Measurements from ENCODE around the gene DDC. TPM values are rescaled to one million over a fixed set of nuclear protein-coding genes. Genes with fewer than 3 reads are reported as not detected.

The DDC gene
- total RNA-seq, 4 donors from 2014 or later: 0.35 TPM; not detected in 3

DNA sequence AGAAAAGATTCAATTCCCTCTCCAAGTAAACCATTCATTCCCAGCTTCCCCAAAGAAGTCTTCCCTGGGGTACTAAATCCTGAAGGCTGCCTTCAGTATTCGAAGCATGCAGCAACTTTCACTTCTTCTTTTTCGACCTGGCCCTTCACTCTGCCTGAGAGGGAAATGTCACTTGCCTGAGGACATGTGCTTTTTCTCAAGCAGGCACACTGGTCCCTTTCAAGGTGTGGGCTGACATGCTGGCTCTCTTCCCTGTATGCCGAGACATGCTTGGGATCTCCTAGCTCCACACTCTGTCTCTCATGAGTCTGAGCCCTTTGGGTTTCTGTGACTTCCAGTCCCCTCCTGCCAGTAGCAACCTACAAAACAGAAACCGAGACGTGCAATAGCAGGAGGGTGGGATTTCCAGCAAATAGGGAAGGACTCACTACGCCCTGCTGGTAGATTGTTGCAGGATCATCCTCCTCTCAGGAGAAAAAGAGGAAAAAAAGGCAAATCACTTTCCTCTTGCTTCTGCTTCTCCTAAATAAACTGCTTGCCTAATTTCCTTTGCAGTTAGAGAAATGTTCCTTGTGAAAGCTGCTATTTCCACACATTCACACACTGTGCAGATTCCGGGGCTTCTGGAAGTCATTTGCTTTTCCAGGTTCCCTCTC is 148.6 kb downstream of the DDC start:
- 48 to 56% methylated on average over 5 to 7 of the region's 7 CpGs for WGBS, 2 donors
- intact Hi-C loops (cut with DNase I): loop anchor here (5.0 kb wide), 1 partner anchor 209 kb away; no protein-coding TSS in a partner anchor
- H3K27ac ChIP-seq: no peak overlapping the region

DNA sequence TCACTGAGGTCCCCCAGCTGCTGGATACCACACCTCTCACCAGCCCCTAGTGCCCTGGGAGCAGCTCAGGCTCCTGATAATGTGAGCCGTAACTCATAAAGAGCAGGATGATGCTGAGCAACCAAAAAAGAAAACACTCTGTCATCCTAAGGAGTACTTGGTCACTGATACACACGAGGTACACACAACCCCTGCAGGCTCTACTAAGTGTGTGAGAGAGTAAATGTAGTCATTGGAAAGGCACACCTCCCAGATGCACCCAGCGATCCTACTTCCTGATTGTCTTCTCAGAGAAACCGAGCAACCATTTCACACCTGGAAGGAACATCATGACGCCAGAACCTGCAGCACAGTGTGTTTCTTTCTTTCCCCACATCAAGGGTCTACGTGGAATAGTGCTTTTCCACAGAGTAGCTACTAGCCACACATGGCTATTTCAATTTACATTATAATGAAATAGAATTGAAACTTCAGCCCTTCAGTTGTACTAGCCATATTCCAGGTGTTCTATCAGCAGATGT is 149.3 kb downstream of the DDC start:
- H3K36me3 ChIP-seq: no peaks in the 10 kb centered on the region
- TF ChIP-seq POLR2A (IDR thresholded peaks at IDR 0.05): no peak
- TF ChIP-seq, protein P1, sequence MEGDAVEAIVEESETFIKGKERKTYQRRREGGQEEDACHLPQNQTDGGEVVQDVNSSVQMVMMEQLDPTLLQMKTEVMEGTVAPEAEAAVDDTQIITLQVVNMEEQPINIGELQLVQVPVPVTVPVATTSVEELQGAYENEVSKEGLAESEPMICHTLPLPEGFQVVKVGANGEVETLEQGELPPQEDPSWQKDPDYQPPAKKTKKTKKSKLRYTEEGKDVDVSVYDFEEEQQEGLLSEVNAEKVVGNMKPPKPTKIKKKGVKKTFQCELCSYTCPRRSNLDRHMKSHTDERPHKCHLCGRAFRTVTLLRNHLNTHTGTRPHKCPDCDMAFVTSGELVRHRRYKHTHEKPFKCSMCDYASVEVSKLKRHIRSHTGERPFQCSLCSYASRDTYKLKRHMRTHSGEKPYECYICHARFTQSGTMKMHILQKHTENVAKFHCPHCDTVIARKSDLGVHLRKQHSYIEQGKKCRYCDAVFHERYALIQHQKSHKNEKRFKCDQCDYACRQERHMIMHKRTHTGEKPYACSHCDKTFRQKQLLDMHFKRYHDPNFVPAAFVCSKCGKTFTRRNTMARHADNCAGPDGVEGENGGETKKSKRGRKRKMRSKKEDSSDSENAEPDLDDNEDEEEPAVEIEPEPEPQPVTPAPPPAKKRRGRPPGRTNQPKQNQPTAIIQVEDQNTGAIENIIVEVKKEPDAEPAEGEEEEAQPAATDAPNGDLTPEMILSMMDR (IDR thresholded peaks at IDR 0.05): no peak

More for the DNA sequence above, 148.6 kb downstream of the DDC start:
- no peaks in the 10 kb centered on the region for H3K9me3 ChIP-seq
- no peak for TF ChIP-seq POLR2A (IDR thresholded peaks at IDR 0.05)
- TF ChIP-seq, protein P1 (IDR thresholded peaks at IDR 0.05): no peak
- no peaks in the 10 kb centered on the region for H3K36me3 ChIP-seq
- H3K4me3 ChIP-seq: no peak overlapping the region
- DNase-seq: no peak
- H3K27me3 ChIP-seq: no peaks in the 10 kb centered on the region
- H3K4me1 ChIP-seq: peaks cover 2 to 5% (median 3%) of the 10 kb centered on the region in 3 donors

DNA sequence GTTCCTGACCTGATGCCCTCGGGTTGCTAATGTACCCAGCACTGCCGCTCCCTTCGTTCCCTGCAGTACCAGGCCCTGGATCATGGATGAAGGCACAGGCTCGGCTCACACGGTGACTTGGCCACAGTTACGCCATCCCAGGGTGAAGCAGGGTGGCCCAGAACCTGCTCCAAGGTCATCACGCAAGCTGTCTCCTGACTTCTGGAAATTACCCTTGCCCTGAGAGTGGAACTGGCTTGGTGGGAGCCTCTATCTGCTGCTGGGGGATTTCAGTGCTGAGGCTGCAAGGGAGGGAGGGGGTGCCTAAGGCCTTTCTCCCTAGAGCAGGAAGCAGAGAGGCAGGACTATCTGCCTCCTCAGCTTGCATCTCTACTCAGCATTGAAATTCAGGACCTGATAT is 151.6 kb downstream of the DDC start:
- intact Hi-C loops (cut with DNase I): no loop called here
- TF ChIP-seq POLR2A (IDR thresholded peaks at IDR 0.05): no peak
- TF ChIP-seq, protein P1 (IDR thresholded peaks at IDR 0.05): no peak
- H3K4me3 ChIP-seq: no peak overlapping the region
- H3K4me1 ChIP-seq: peaks cover 2 to 5% (median 3%) of the 10 kb centered on the region in 3 donors
- no peak overlapping the region for H3K27ac ChIP-seq
- H3K9me3 ChIP-seq: no peaks in the 10 kb centered on the region
- no peak for DNase-seq
- no peaks in the 10 kb centered on the region for H3K27me3 ChIP-seq
- H3K36me3 ChIP-seq: no peaks in the 10 kb centered on the region
- 80% methylated on average over 5 of the region's 7 CpGs; no CpG with 5 or more reads in 1 of the 2 donors for WGBS, 2 donors

More for the DNA sequence above, 149.3 kb downstream of the DDC start:
- Histone ChIP-seq H3K27ac (no peak overlapping the region), H3K27me3 (no peaks in the 10 kb centered on the region), H3K4me3 (no peak overlapping the region), H3K9me3 (no peaks in the 10 kb centered on the region), H3K4me1 (peaks cover 2 to 5% (median 3%) of the 10 kb centered on the region in 3 donors)
- no peak for DNase-seq
- intact Hi-C loops (cut with DNase I): loop anchor here (5.0 kb wide), 1 partner anchor 209 kb away; no protein-coding TSS in a partner anchor
- WGBS, 2 donors: 78 to 80% methylated on average over 5 to 6 of the region's 6 CpGs

DNA sequence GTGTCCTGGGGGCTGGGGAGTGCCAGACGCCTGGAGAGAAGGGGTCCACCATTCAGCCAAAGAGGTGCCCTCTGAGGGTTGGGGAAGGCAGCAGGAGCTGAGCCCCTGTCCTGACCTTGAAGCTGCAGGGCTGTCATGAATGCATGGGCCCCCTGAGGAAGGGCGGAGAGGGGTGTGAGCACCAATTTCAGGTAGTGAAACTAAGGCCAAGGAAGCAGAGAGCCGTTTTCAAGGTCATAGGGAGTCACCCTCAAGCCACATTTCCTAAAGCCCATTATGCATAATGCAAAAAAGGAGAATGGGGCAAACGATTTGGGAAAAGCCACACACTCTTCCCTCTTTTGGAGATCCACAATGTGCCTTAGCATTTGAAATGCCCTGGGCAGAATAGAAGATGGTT is 152.2 kb downstream of the DDC start:
- Histone ChIP-seq H3K27me3 (no peaks in the 10 kb centered on the region), H3K9me3 (no peaks in the 10 kb centered on the region), H3K4me3 (no peak overlapping the region), H3K36me3 (no peaks in the 10 kb centered on the region), H3K27ac (no peak overlapping the region), H3K4me1 (peaks cover 2 to 5% (median 3%) of the 10 kb centered on the region in 3 donors)
- no peak for DNase-seq
- intact Hi-C loops (cut with DNase I): no loop called here
- TF ChIP-seq, protein P1 (IDR thresholded peaks at IDR 0.05): no peak
- TF ChIP-seq POLR2A (IDR thresholded peaks at IDR 0.05): no peak
- WGBS, 2 donors: 46 to 59% methylated on average over 4 of the region's 4 CpGs

DNA sequence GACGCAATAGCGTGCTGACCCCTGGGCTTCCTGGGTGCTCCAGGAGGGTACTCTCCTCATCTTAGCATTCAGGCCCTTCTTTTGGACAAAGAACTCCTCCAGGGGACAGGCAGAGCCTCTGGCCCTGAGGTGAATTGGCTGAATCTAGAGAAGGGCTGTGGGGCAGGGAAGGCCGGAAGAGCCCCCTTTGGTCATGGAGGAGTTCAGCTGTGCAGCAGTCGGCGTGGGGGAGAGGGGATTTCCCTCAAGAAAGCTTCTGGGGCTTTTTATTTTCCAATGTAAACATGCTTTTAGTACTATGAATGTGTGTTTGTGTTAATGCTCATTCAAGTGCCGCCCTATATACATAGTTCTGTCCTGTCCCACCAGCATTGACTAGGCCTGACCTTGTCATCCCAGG is 153.9 kb downstream of the DDC start:
- H3K4me3 ChIP-seq: no peak overlapping the region
- no peak for TF ChIP-seq POLR2A (IDR thresholded peaks at IDR 0.05)
- TF ChIP-seq, protein P1 (IDR thresholded peaks at IDR 0.05): no peak
- no peak for DNase-seq
- H3K27me3 ChIP-seq: peaks cover 0 to 7% (median 0%) of the 10 kb centered on the region in 4 donors
- H3K9me3 ChIP-seq: no peaks in the 10 kb centered on the region
- peaks cover 0 to 2% (median 0%) of the 10 kb centered on the region in 3 donors for H3K4me1 ChIP-seq
- WGBS, 2 donors: 68 to 70% methylated on average over 4 to 5 of the region's 6 CpGs
- no peaks in the 10 kb centered on the region for H3K36me3 ChIP-seq
- intact Hi-C loops (cut with DNase I): no loop called here
- H3K27ac ChIP-seq: no peak overlapping the region

Data from esophagus squamous epithelium (tissue), 5 donors.